GM10847 (cell line): ENCODE data around the gene RPL27.

Source experiments
- POLR2A ChIP-seq: IDR thresholded peaks from 2 replicates; pipeline ENCODE4 v1.6.1; 2011; ENCODE audit not compliant: insufficient read length; ENCODE audit errors: extremely low read depth

Gene RPL27

GRCh38 chr17:43015579-43015978 is 17.4 kb downstream of the RPL27 start:
- TF ChIP-seq POLR2A, result no peak

GRCh38 chr17:43016216-43016615 is 18.0 kb downstream of the RPL27 start:
- no peak for TF ChIP-seq POLR2A

GRCh38 chr17:43018008-43018853 is 20.0 kb downstream of the RPL27 start:
- no peak for TF ChIP-seq POLR2A

DNA sequence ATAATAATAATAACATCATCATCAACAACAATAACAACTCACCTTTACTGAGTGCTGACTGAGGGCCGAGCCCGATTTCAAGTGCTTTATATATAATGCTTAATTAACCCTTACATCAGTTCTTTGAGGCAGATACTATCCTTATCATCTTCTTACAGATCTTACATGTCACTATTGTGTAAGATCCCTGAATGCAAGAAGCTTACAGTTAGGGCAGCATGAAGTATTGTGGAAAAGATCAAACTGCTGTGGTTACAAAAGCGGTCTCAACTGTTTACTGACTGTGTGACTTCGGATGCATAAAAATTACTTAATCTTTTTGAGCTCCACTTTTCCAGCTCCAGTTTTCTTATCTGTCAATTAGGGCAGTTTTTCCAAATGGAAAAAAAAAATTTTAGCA is 20.7 kb downstream of the RPL27 start:
- no peak for TF ChIP-seq POLR2A

GRCh38 chr17:43019418-43019817 is 21.2 kb downstream of the RPL27 start:
- no peak for TF ChIP-seq POLR2A

GRCh38 chr17:43020030-43020621 is 21.9 kb downstream of the RPL27 start:
- TF ChIP-seq POLR2A, result no peak

GRCh38 chr17:43020789-43021740 is 22.8 kb downstream of the RPL27 start:
- no peak for TF ChIP-seq POLR2A

DNA sequence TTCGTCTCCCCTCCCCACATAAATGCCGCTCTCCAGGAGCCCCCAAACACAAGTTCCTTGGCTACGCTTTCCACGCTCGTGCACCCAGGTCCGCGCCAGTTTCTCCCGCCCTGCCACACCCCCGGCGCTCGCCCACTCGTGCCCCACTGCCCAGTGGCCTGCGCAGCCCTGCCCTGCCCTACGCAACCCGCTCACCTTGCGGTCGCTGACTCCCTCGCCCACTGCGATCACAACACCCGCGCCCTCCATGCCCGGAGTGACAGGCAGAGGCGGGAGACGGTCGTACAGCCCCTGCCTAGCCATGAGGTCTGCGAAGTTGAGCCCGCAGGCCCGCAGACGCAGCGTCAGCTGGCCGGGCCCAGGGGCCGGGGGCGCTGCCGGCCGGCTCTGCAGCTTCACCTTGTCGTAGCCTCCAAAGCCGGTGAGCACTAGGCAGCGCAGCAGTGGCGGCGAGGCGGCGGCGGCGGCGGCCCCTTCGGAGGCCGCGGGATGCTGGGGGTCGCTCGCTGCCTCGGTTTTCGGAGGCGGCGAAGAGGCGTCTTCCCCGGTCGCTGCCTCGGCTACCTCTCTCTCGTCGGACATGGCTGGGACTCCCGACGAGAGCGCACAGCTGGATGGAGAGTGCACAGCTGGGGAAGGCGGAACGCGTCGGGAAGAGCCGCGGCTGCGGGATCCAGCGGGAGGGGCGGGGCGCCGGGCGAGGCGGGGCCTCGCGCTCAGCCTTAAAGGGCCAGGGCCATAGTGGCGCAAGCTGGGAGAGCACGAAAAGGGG is 23.7 kb downstream of the RPL27 start, which contains the start of gene VAT1:
Gene VAT1, minus strand, starts transcription at position 645 of the 772 bp plus-strand sequence. Its CDS starts 63 bp downstream, at position 582.
- TF ChIP-seq POLR2A, result no peak

DNA sequence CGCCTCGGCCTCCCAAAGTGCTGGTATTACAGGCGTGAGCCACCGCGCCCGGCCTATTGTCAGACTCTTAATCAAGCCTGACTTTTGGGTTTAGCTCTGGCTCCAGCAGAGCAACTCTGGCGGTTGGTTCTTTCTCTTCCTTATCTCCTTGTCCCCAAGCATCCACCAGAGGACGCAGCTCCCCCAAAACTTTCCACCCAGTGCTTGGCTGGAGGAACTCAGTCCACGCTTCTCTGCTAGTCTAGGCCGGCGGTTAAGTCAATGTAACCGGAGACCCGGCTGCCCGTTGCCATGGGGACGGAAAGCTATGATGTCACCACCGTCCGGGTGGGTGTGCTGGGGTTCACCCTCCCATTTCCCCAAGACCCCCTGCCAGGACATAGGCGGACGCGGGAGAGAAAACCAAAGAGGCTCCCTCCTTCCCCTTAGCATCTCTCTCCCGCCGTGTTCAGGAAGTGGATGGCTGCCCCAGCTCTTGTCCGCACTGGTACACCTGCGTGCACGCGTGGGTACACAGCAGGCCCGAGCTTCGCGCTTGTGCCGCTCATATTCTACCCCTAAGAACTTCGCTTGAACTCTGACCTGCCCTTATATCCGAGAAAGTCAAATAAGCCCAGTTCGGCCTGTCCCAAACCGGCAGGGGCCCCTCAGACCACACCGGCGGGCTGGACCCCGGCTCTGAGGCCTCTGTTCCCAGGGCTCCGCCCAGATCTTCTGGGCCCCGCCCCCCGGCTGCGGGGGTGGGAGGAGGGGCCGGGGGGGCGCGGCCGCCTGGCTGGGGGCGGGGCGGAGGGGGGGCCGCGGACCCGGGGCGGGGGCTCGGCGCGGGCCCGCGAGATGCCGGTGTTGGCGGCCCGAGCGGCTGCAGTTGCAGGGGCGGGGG is 26.4 kb downstream of the RPL27 start, which contains the start of gene RND2:
Gene RND2, plus strand, starts transcription at position 825 of the 883 bp plus-strand sequence. CDS start 117 bp downstream, outside the sequence.
- TF ChIP-seq POLR2A, result no peak

GRCh38 chr17:43025290-43025657 is 27.1 kb downstream of the RPL27 start:
- no peak for TF ChIP-seq POLR2A

DNA sequence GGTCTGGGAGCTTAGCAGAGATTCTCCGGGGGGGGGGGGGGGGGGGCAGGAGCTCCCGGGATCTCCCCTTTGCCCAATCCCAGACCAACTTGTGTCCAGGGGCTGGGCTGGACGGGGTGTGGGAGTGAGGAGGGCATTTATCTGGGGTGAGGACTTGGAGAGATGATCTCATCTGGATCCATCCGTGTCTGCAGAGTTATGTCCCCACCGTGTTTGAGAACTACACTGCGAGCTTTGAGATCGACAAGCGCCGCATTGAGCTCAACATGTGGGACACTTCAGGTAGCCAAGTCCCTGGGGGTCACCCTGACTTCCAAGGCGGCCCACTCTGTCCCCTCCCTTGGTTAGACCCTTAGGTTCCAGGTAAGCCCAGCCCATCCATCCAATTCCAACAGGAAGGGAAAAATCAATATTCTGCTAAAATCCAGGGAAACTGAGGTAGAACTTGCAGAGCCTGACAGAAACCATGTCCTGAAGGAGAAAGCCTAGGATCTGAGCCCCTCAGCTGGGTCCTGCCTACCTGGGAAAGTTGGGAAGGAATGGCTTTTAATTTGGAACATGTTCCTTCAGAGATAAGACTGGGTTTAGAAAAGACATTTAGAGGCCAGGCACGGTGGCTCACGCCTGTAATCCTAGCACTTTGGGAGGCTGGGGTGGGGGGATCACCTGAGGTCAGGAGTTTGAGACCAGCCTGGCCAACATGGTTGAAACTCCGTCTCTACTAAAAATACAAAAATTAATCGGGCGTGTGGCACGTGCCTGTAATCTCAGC is 27.7 kb downstream of the RPL27 start:
- TF ChIP-seq POLR2A, result no peak

DNA sequence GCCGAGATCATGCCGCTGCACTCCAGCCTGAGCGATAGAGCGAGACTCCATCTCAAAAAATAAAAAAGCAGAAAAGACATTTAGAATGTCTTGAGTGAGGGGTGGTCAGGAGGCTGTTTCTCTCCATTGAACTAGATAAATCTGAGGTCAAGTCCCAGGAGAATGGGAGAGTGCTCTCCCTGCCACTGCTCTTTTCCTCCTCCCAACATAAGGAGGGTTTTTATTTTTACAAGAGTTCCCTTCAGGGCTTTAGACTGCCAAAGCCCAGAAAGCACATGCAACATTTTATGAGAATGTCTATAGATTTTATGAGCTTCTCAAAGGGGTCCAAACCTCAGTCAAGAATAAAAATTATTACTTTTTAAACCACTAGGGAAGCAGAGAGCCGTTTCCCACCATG is 28.4 kb downstream of the RPL27 start:
- TF ChIP-seq POLR2A, result no peak
